ENCODE results near the gene IGFN1.
"Not testable (repeated sequence)": the region's sequence is repeated elsewhere in the genome, so short reads cannot be mapped to it uniquely, and the experiment has no call there.

Gene IGFN1

GRCh38 chr1:201229771-201230635, 39.4 kb downstream of the IGFN1 start:
- ChIA-PET CTCF (no interaction called here), POLR2A (no interaction called here)
- TF ChIP-seq L3MBTL2 (conservative IDR thresholded peaks at IDR 0.05) (no peak), TARDBP (IDR thresholded peaks at IDR 0.05) (no peak), HDGF (IDR thresholded peaks at IDR 0.05; ENCODE audit: borderline replicate concordance) (no peak), NFRKB (IDR thresholded peaks at IDR 0.05) (no peak), ZNF384 (IDR thresholded peaks at IDR 0.05) (no peak), FOXA1 (IDR thresholded peaks at IDR 0.05) (no peak), SP1 (IDR thresholded peaks at IDR 0.05) (no peak), FOXK2 (IDR thresholded peaks at IDR 0.05) (no peak), FOXM1 (IDR thresholded peaks at IDR 0.05; ENCODE audit: borderline replicate concordance) (no peak), BHLHE40 (IDR thresholded peaks at IDR 0.05; ENCODE audit: borderline replicate concordance) (no peak), PKNOX1 (IDR thresholded peaks at IDR 0.05) (no peak), LEF1 (IDR thresholded peaks at IDR 0.05; ENCODE audit: borderline replicate concordance) (no peak), ELF4 (IDR thresholded peaks at IDR 0.05) (no peak), CTBP1 (IDR thresholded peaks at IDR 0.05; ENCODE audit: borderline replicate concordance) (no peak), SUZ12 (IDR thresholded peaks at IDR 0.05) (no peak), ARNT (IDR thresholded peaks at IDR 0.05) (no peak)
- no peak for DNase-seq (ENCODE audit: extremely low spot score)

- DNase-seq (ENCODE audit: extremely low spot score), result no peak
- ChIA-PET CTCF (no interaction called here), POLR2A (no interaction called here)
- TF ChIP-seq SP1 (IDR thresholded peaks at IDR 0.05) (no peak), TARDBP (IDR thresholded peaks at IDR 0.05) (no peak), SUZ12 (IDR thresholded peaks at IDR 0.05) (no peak), ELF4 (IDR thresholded peaks at IDR 0.05) (no peak), BHLHE40 (IDR thresholded peaks at IDR 0.05; ENCODE audit: borderline replicate concordance) (no peak), HDGF (IDR thresholded peaks at IDR 0.05; ENCODE audit: borderline replicate concordance) (no peak), ZNF384 (IDR thresholded peaks at IDR 0.05) (no peak), NFRKB (IDR thresholded peaks at IDR 0.05) (no peak), L3MBTL2 (conservative IDR thresholded peaks at IDR 0.05) (no peak), CTBP1 (IDR thresholded peaks at IDR 0.05; ENCODE audit: borderline replicate concordance) (no peak), PKNOX1 (IDR thresholded peaks at IDR 0.05) (no peak), ARNT (IDR thresholded peaks at IDR 0.05) (no peak), FOXA1 (IDR thresholded peaks at IDR 0.05) (no peak), FOXM1 (IDR thresholded peaks at IDR 0.05; ENCODE audit: borderline replicate concordance) (no peak), LEF1 (IDR thresholded peaks at IDR 0.05; ENCODE audit: borderline replicate concordance) (no peak), FOXK2 (IDR thresholded peaks at IDR 0.05) (no peak)
These were observed 40.1 kb downstream of the IGFN1 start for GRCh38 chr1:201230676-201231075.

GRCh38 chr1:201239646-201240045, 49.0 kb downstream of the IGFN1 start:
- DNase-seq (ENCODE audit: extremely low spot score); POLR2A ChIA-PET: not testable (repeated sequence)
- CTCF ChIA-PET, result interaction anchor here (1.1 kb wide), 1 partner anchor 17 kb away, joined by 3 read pairs; no protein-coding TSS in a partner anchor

GRCh38 chr1:201240171-201240570, 49.5 kb downstream of the IGFN1 start:
- CTCF ChIA-PET, result interaction anchor here (1.1 kb wide), 1 partner anchor 17 kb away, joined by 3 read pairs; no protein-coding TSS in a partner anchor
- no peak for DNase-seq (ENCODE audit: extremely low spot score)
- no peak for TF ChIP-seq CTBP1 (IDR thresholded peaks at IDR 0.05; ENCODE audit: borderline replicate concordance)
- TF ChIP-seq FOXM1 (IDR thresholded peaks at IDR 0.05; ENCODE audit: borderline replicate concordance), result no peak
- no peak for TF ChIP-seq ELF4 (IDR thresholded peaks at IDR 0.05)
- TF ChIP-seq ZNF384 (IDR thresholded peaks at IDR 0.05), result no peak
- TF ChIP-seq LEF1 (IDR thresholded peaks at IDR 0.05; ENCODE audit: borderline replicate concordance), result no peak
- no peak for TF ChIP-seq FOXA1 (IDR thresholded peaks at IDR 0.05)
- no peak for TF ChIP-seq FOXK2 (IDR thresholded peaks at IDR 0.05)
- TF ChIP-seq BHLHE40 (IDR thresholded peaks at IDR 0.05; ENCODE audit: borderline replicate concordance), result no peak
- no peak for TF ChIP-seq ARNT (IDR thresholded peaks at IDR 0.05)
- TF ChIP-seq NFRKB (IDR thresholded peaks at IDR 0.05), result no peak
- TF ChIP-seq L3MBTL2 (conservative IDR thresholded peaks at IDR 0.05), result no peak
- POLR2A ChIA-PET, result no interaction called here

GRCh38 chr1:201241736-201242135, 51.1 kb downstream of the IGFN1 start:
- no peak for TF ChIP-seq FOXA1 (IDR thresholded peaks at IDR 0.05)
- no peak for TF ChIP-seq SUZ12 (IDR thresholded peaks at IDR 0.05)
- no peak for TF ChIP-seq L3MBTL2 (conservative IDR thresholded peaks at IDR 0.05)
- TF ChIP-seq TARDBP (IDR thresholded peaks at IDR 0.05), result no peak
- TF ChIP-seq ELF4 (IDR thresholded peaks at IDR 0.05), result no peak
- TF ChIP-seq CTBP1 (IDR thresholded peaks at IDR 0.05; ENCODE audit: borderline replicate concordance), result no peak
- TF ChIP-seq BHLHE40 (IDR thresholded peaks at IDR 0.05; ENCODE audit: borderline replicate concordance), result no peak
- no peak for TF ChIP-seq FOXK2 (IDR thresholded peaks at IDR 0.05)
- no peak for TF ChIP-seq FOXM1 (IDR thresholded peaks at IDR 0.05; ENCODE audit: borderline replicate concordance)
- no peak for TF ChIP-seq PKNOX1 (IDR thresholded peaks at IDR 0.05)
- TF ChIP-seq SP1 (IDR thresholded peaks at IDR 0.05), result no peak
- ChIA-PET POLR2A (no interaction called here), CTCF (interaction anchor here (0.7 kb wide), 1 partner anchor 19 kb away, joined by 3 read pairs; no protein-coding TSS in a partner anchor)
- no peak for DNase-seq (ENCODE audit: extremely low spot score)

GRCh38 chr1:201245082-201245481, 54.5 kb downstream of the IGFN1 start:
- ChIA-PET POLR2A (no interaction called here), CTCF (no interaction called here)
- no peak for TF ChIP-seq SUZ12 (IDR thresholded peaks at IDR 0.05)
- DNase-seq (ENCODE audit: extremely low spot score), result no peak

Measured in HEK293T (cell line).